GM12878 (cell line): ENCODE data around the gene LRRC56.

Experiments
- POLR2A ChIP-seq: IDR thresholded peaks from 2 replicates; pipeline ENCODE4 v1.6.1; 2011; ENCODE audit warnings: low read depth, mild to moderate bottlenecking, low read length
- SIX5 ChIP-seq: IDR thresholded peaks from 2 replicates; pipeline ENCODE4 v1.6.1; 2011; ENCODE audit warnings: mild to moderate bottlenecking, low read depth, low read length, moderate library complexity; ENCODE audit not compliant: severe bottlenecking

GRCh38 chr11:531919-532526 lies 5.3 kb upstream of the LRRC56 start:
- TF ChIP-seq SIX5: no peak
- no peak for TF ChIP-seq POLR2A
